PFSK-1 (cell line): ENCODE data around the gene EHF.

Source experiments
- FOXP2 ChIP-seq: optimal IDR thresholded peaks from 2 replicates; pipeline ENCODE3; 2011; ENCODE audit warnings: borderline replicate concordance, control low read depth, inconsistent platforms; ENCODE audit not compliant: insufficient read depth; ENCODE audit errors: extremely low read length, extremely low read depth
- POLR2AphosphoS5 ChIP-seq: IDR thresholded peaks from 2 replicates; pipeline ENCODE4 v1.6.1; 2012; ENCODE audit warnings: low read depth, mild to moderate bottlenecking, control low read depth, low read length, moderate library complexity
- SIN3A ChIP-seq: IDR thresholded peaks from 2 replicates; pipeline ENCODE4 v1.6.1; 2012; ENCODE audit warnings: mild to moderate bottlenecking, low read length, moderate library complexity, borderline replicate concordance; ENCODE audit not compliant: insufficient read depth

DNA sequence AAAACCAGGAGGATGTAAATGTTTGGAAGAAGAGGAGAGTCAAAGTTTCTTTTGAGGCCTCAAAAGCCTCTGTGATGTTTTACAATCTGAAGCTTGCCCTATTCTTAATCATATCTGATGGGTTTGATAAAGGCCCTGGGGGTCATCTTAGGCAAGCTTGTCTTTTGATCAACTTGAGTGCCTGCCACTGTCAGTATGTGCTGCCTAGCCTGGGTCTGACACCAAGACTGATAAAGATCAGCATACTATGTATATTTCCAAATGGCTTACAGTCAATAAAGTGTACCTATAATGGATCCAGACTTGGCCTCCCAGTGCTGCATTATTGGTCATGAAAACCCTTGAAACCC, 12.7 kb downstream of the EHF start:
- TF ChIP-seq SIN3A (no peak), POLR2AphosphoS5 (no peak), FOXP2 (no peak)
